HUES6 (cell line): Measurements from ENCODE around the gene PNPO.

ENCODE experiments used
- H3K27ac ChIP-seq: 2 replicates; pipeline ENCODE4 v1.7.0; 2013; ENCODE audit warnings: low read depth, mild to moderate bottlenecking, low read length, inconsistent platforms
- H3K27me3 ChIP-seq: 2 replicates; pipeline ENCODE4 v1.6.1; 2013; ENCODE audit warnings: low read length; ENCODE audit not compliant: control insufficient read depth, insufficient read depth
- H3K36me3 ChIP-seq: 2 replicates; pipeline ENCODE4 v1.6.1; 2013; ENCODE audit warnings: low read length; ENCODE audit not compliant: control insufficient read depth, insufficient read depth
- H3K4me1 ChIP-seq: 2 replicates; pipeline ENCODE4 v1.6.1; 2013; ENCODE audit warnings: low read length; ENCODE audit not compliant: control insufficient read depth, insufficient read depth
- H3K4me3 ChIP-seq: 2 replicates; pipeline ENCODE4 v1.5.1; 2013; ENCODE audit warnings: low read depth, low read length
- H3K9ac ChIP-seq: one replicate; pipeline ENCODE4 v1.6.1; 2013; ENCODE audit warnings: mild to moderate bottlenecking, low read length
- H3K9me3 ChIP-seq: 2 replicates; pipeline ENCODE4 v1.6.1; 2013; ENCODE audit warnings: low read depth, low read length; ENCODE audit not compliant: control insufficient read depth, insufficient read depth

The PNPO gene

GRCh38 chr17:47990962-47991731, 49.8 kb downstream of the PNPO start:
- no peaks in the 10 kb centered on the region for H3K9me3 ChIP-seq
- H3K9ac ChIP-seq, result no peak overlapping the region
- H3K4me1 ChIP-seq, result peaks cover 52% of the 10 kb centered on the region
- no peaks in the 10 kb centered on the region for H3K27me3 ChIP-seq
- no peaks in the 10 kb centered on the region for H3K36me3 ChIP-seq
- peak overlapping the region; percentile 38 for H3K4me3 ChIP-seq
- no peak overlapping the region for H3K27ac ChIP-seq

GRCh38 chr17:47992216-47992615, 50.8 kb downstream of the PNPO start:
- Histone ChIP-seq H3K27me3 (no peaks in the 10 kb centered on the region), H3K4me3 (no peak overlapping the region), H3K36me3 (no peaks in the 10 kb centered on the region), H3K4me1 (peaks cover 50% of the 10 kb centered on the region), H3K9me3 (no peaks in the 10 kb centered on the region), H3K27ac (no peak overlapping the region), H3K9ac (no peak overlapping the region)

GRCh38 chr17:47993031-47993564, 51.7 kb downstream of the PNPO start:
- Histone ChIP-seq H3K27me3 (no peaks in the 10 kb centered on the region), H3K27ac (no peak overlapping the region), H3K9me3 (no peaks in the 10 kb centered on the region), H3K9ac (no peak overlapping the region), H3K4me1 (peaks cover 41% of the 10 kb centered on the region), H3K4me3 (no peak overlapping the region), H3K36me3 (no peaks in the 10 kb centered on the region)

- Histone ChIP-seq H3K36me3 (no peaks in the 10 kb centered on the region), H3K4me3 (no peak overlapping the region), H3K4me1 (peaks cover 41% of the 10 kb centered on the region), H3K27ac (no peak overlapping the region), H3K27me3 (no peaks in the 10 kb centered on the region), H3K9me3 (no peaks in the 10 kb centered on the region), H3K9ac (no peak overlapping the region)
These were observed 52.6 kb downstream of the PNPO start for GRCh38 chr17:47993964-47994363.

- no peaks in the 10 kb centered on the region for H3K27me3 ChIP-seq
- H3K27ac ChIP-seq, result no peak overlapping the region
- H3K9ac ChIP-seq, result no peak overlapping the region
- H3K9me3 ChIP-seq, result no peaks in the 10 kb centered on the region
- peaks cover 41% of the 10 kb centered on the region for H3K4me1 ChIP-seq
- no peaks in the 10 kb centered on the region for H3K36me3 ChIP-seq
- H3K4me3 ChIP-seq, result no peak overlapping the region
These were observed 53.4 kb downstream of the PNPO start for GRCh38 chr17:47994724-47995123.

- no peak overlapping the region for H3K9ac ChIP-seq
- no peaks in the 10 kb centered on the region for H3K36me3 ChIP-seq
- H3K4me3 ChIP-seq, result no peak overlapping the region
- no peak overlapping the region for H3K27ac ChIP-seq
- H3K27me3 ChIP-seq, result no peaks in the 10 kb centered on the region
- no peaks in the 10 kb centered on the region for H3K9me3 ChIP-seq
- H3K4me1 ChIP-seq, result peaks cover 46% of the 10 kb centered on the region
These were observed 54.0 kb downstream of the PNPO start for GRCh38 chr17:47995241-47995935.

GRCh38 chr17:47996201-47996600, 54.8 kb downstream of the PNPO start:
- Histone ChIP-seq H3K4me1 (peaks cover 38% of the 10 kb centered on the region), H3K27ac (no peak overlapping the region), H3K27me3 (no peaks in the 10 kb centered on the region), H3K4me3 (no peak overlapping the region), H3K9ac (no peak overlapping the region), H3K9me3 (no peaks in the 10 kb centered on the region), H3K36me3 (no peaks in the 10 kb centered on the region)

GRCh38 chr17:47997586-47997985, 56.2 kb downstream of the PNPO start:
- Histone ChIP-seq H3K4me3 (no peak overlapping the region), H3K4me1 (peaks cover 32% of the 10 kb centered on the region), H3K36me3 (no peaks in the 10 kb centered on the region), H3K9me3 (no peaks in the 10 kb centered on the region), H3K27me3 (no peaks in the 10 kb centered on the region), H3K27ac (no peak overlapping the region), H3K9ac (no peak overlapping the region)

- no peak overlapping the region for H3K27ac ChIP-seq
- H3K4me3 ChIP-seq, result no peak overlapping the region
- H3K36me3 ChIP-seq, result no peaks in the 10 kb centered on the region
These were observed 56.7 kb downstream of the PNPO start for GRCh38 chr17:47998044-47998443.

More at GRCh38 chr17:47998044-47998443, 56.7 kb downstream of the PNPO start:
- H3K9me3 ChIP-seq, result no peaks in the 10 kb centered on the region
- no peak overlapping the region for H3K9ac ChIP-seq
- no peaks in the 10 kb centered on the region for H3K27me3 ChIP-seq
- peaks cover 37% of the 10 kb centered on the region for H3K4me1 ChIP-seq
